ENCODE results near the gene PYM1. TPM values are rescaled to one million over a fixed set of nuclear protein-coding genes. Genes with fewer than 3 reads are reported as not detected.

PYM1 gene
- 10 to 100 TPM; 46.7 to 56.4 TPM for total RNA-seq

- ATAC-seq, result peak; percentile 52
- peak within 1 kb of the TSS; percentile 96 for H3K4me3 Mint-ChIP-seq
- CTCF ChIA-PET, result interaction anchor here (0.5 to 8.0 kb wide), 11 partner anchors 12 to 198 kb away, joined by 3 to 121 read pairs (median 5); partner anchors contain the start of genes CD63, DNAJC14, ORMDL2 and SARNP
- peak; percentile 93 for DNase-seq
- peaks cover 36% of the 10 kb centered on the region for H3K36me3 Mint-ChIP-seq
- H3K9me3 Mint-ChIP-seq (ENCODE audit: low read depth), result no peaks in the 10 kb centered on the region
- H3K4me1 Mint-ChIP-seq, result peaks cover 44% of the 10 kb centered on the region
- peak within 1 kb of the TSS; percentile 98 for H3K27ac Mint-ChIP-seq
- no peaks in the 10 kb centered on the region for H3K27me3 Mint-ChIP-seq
Observed at GRCh38 chr12:55927588-55928502, at the start of gene PYM1. Gene PYM1 (minus strand): TSS chr12:55927894. CDS start chr12:55927761, 133 bp downstream.

DNA sequence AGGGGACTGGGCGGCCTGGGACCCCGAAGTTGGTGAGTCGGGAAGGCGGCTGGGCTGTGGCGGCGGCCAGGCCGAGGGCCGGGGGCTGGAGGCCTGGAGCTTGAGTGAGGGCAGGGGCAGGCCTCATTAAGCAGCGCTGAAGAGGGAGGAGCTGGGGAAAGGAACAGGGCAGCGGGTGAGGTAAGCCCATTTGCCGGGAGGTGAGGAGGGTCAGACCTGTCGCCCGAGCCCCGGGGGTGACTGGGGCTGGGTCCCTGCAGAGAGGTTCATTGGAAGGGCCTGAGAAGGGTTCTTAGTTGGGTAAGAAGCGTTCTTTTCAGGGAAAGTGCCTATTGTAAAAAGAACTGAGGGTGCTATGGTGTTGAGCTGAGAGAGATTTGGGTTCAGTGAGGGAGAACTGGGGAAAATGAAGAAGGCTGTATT lies 46.6 kb upstream of the PYM1 start:
- H3K4me1 Mint-ChIP-seq, result peaks cover 26% of the 10 kb centered on the region
- DNase-seq, result peak; percentile 71

DNA sequence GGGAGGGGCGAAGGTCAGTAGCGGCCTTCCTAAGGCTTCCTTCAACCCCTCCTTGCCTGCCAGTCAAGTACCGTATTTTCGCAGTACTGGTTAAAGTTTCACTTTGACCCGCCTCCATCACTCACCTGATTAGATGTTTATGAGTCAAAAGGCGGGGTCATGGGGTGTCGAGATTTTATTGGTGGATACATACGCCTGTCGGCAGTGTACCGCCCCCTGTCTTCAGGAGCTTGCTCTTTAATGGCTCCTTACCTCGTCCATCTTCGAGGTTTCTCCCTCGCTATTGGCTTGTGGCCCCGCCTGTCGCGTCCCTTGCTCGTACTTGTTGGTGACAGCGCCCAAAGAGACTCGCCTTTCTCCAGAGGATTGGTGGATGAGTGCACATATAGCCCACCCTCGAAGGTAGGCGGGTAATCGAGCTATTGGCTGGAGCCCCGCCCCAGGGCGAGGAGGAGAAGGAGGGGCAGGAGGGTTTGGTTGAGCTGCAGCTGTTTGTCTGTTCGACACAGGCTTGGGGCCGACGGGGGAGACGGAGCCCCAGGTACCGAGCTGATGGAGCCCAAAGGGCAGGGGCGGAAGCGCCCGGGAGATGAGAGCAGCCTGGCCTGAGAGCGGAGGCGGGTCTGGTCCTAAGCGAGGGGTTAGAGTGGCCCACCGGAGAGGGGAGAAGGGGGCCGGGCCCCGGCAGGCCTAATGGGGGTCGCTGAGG lies 46.1 kb upstream of the PYM1 start, which contains the start of gene RAB5B:
RAB5B (plus strand) TSS at position 480 of the 709 bp plus-strand sequence. CDS start 12,883 bp downstream, outside the sequence.
- Mint-ChIP-seq H3K9me3 (ENCODE audit: low read depth) (no peaks in the 10 kb centered on the region), H3K27me3 (no peaks in the 10 kb centered on the region), H3K4me1 (peaks cover 29% of the 10 kb centered on the region), H3K27ac (no peak within 1 kb of the TSS), H3K4me3 (no peak within 1 kb of the TSS), H3K36me3 (peaks cover 25% of the 10 kb centered on the region)
- CTCF ChIA-PET, result interaction anchor here (0.7 to 3.1 kb wide), 23 partner anchors 9 to 235 kb away, joined by 3 to 25 read pairs (median 5); partner anchors contain the start of genes DGKA, ORMDL2, SARNP and SMARCC2
- DNase-seq (peak; percentile 100), ATAC-seq (peak; percentile 93)

More for the DNA sequence above, 46.6 kb upstream of the PYM1 start:
- CTCF ChIA-PET, result interaction anchor here (0.7 to 3.1 kb wide), 22 partner anchors 10 to 236 kb away, joined by 3 to 25 read pairs (median 5); partner anchors contain the start of genes DGKA, ORMDL2, SARNP and SMARCC2
- Mint-ChIP-seq H3K36me3 (peaks cover 24% of the 10 kb centered on the region), H3K4me3 (no peak overlapping the region), H3K27me3 (no peaks in the 10 kb centered on the region), H3K9me3 (ENCODE audit: low read depth) (no peaks in the 10 kb centered on the region), H3K27ac (no peak overlapping the region)
- ATAC-seq, result peak; percentile 24

GRCh38 chr12:55972911-55973598 lies 45.4 kb upstream of the PYM1 start:
- peaks cover 34% of the 10 kb centered on the region for H3K4me1 Mint-ChIP-seq
- H3K36me3 Mint-ChIP-seq, result peaks cover 28% of the 10 kb centered on the region
- no peaks in the 10 kb centered on the region for H3K27me3 Mint-ChIP-seq
- no peak overlapping the region for H3K27ac Mint-ChIP-seq
- H3K9me3 Mint-ChIP-seq (ENCODE audit: low read depth), result no peaks in the 10 kb centered on the region
- ATAC-seq (no peak), DNase-seq (peak; percentile 54)
- no peak overlapping the region for H3K4me3 Mint-ChIP-seq
- CTCF ChIA-PET, result interaction anchor here (0.7 to 3.1 kb wide), 17 partner anchors 11 to 235 kb away, joined by 3 to 25 read pairs (median 6); partner anchors contain the start of genes DGKA, ORMDL2, SARNP and SMARCC2

- CTCF ChIA-PET, result interaction anchor here (0.7 kb wide), 1 partner anchor 147 kb away, joined by 4 read pairs; no protein-coding TSS in a partner anchor
- Mint-ChIP-seq H3K9me3 (ENCODE audit: low read depth) (no peaks in the 10 kb centered on the region), H3K36me3 (peaks cover 29% of the 10 kb centered on the region), H3K27me3 (no peaks in the 10 kb centered on the region), H3K27ac (no peak overlapping the region), H3K4me3 (no peak overlapping the region), H3K4me1 (peaks cover 40% of the 10 kb centered on the region)
- DNase-seq (no peak), ATAC-seq (no peak)
Observed at GRCh38 chr12:55972456-55972855, 44.8 kb upstream of the PYM1 start.

GRCh38 chr12:55972042-55972441 lies 44.3 kb upstream of the PYM1 start:
- Mint-ChIP-seq H3K4me1 (peaks cover 41% of the 10 kb centered on the region), H3K27me3 (no peaks in the 10 kb centered on the region), H3K9me3 (ENCODE audit: low read depth) (no peaks in the 10 kb centered on the region), H3K27ac (peak overlapping the region; percentile 43), H3K36me3 (peaks cover 29% of the 10 kb centered on the region), H3K4me3 (no peak overlapping the region)
- no peak for DNase-seq
- CTCF ChIA-PET, result no interaction called here
- ATAC-seq, result no peak

DNA sequence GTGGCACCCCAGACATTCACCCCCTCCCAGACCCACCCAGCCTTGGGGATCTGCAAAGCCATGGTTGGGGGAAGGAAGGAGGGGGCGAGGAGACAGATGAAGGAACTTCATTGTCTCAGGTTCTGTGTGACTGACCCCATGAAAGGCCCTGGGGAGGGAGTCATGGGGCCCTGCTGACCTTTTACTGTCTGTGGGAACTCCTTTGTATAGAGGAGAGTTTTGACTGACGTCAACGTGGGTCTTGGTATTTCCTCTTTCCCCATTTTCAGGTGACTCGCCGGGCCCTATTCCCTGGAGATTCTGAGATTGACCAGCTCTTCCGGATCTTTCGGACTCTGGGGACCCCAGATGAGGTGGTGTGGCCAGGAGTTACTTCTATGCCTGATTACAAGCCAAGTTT lies 43.1 kb upstream of the PYM1 start:
- peak overlapping the region; percentile 44 for H3K27ac Mint-ChIP-seq
- CTCF ChIA-PET, result interaction anchor here (1.0 kb wide), 1 partner anchor 59 kb away, joined by 3 read pairs; no protein-coding TSS in a partner anchor
- H3K36me3 Mint-ChIP-seq, result peaks cover 27% of the 10 kb centered on the region

DNA sequence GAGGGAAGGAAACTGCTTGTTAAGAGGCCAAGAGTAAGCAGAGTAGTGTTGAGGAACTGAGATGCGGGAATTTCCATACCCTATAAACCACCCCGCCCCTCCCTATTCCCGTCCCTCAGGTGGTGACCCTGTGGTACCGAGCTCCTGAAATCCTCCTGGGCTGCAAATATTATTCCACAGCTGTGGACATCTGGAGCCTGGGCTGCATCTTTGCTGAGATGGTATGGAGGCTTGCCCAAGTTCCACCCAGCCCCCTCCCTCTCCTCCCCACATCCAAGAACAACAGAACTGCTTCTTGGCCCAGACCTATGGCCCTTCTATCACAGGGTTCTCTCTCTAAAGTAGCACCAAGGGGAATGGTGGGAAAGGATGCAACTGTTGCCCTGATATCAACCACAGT lies 41.7 kb upstream of the PYM1 start:
- Mint-ChIP-seq H3K4me3 (no peak overlapping the region), H3K4me1 (peaks cover 41% of the 10 kb centered on the region), H3K27ac (no peak overlapping the region), H3K9me3 (ENCODE audit: low read depth) (no peaks in the 10 kb centered on the region), H3K27me3 (no peaks in the 10 kb centered on the region), H3K36me3 (peaks cover 27% of the 10 kb centered on the region)
- DNase-seq (no peak), ATAC-seq (no peak)
- CTCF ChIA-PET, result no interaction called here

More for the DNA sequence above, 43.1 kb upstream of the PYM1 start:
- Mint-ChIP-seq H3K4me1 (peaks cover 41% of the 10 kb centered on the region), H3K4me3 (no peak overlapping the region), H3K27me3 (no peaks in the 10 kb centered on the region), H3K9me3 (ENCODE audit: low read depth) (no peaks in the 10 kb centered on the region)
- ATAC-seq (no peak), DNase-seq (no peak)

GRCh38 chr12:55966408-55967281 lies 39.0 kb upstream of the PYM1 start, which contains the start of gene CDK2:
Gene CDK2 (plus strand): TSS chr12:55966830. CDS start chr12:55967009, 179 bp downstream.
- Mint-ChIP-seq H3K4me3 (peak within 1 kb of the TSS; percentile 98), H3K27ac (peak within 1 kb of the TSS; percentile 83), H3K27me3 (no peaks in the 10 kb centered on the region), H3K4me1 (peaks cover 40% of the 10 kb centered on the region), H3K9me3 (ENCODE audit: low read depth) (no peaks in the 10 kb centered on the region), H3K36me3 (peaks cover 24% of the 10 kb centered on the region)
- CTCF ChIA-PET, result interaction anchor here (1.2 to 1.7 kb wide), 4 partner anchors 11 to 74 kb away, joined by 3 to 9 read pairs (median 4); no protein-coding TSS in a partner anchor
- peak; percentile 95 for DNase-seq
- ATAC-seq, result peak; percentile 97

DNA sequence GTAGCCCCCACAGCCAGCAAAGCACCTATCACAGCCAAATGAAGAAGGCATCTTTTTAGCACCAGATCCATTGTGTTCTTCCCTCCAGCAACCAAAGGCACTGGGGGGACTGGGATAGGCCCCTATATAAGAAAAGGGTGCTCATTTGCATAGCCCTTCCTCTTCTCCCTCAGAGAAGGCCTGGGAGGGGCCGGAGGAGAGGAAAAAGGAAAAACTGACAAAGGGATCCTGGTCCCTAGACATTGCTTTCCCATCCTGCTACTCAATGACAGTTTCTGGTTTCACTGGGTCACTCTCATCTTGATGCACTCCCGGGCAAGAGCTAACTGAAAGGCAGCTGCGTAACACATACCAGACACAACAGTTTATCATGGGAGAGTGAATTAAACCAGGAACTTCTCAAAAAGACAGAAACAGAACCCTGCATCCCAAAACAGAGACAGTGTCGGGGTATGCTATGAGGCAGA lies 38.3 kb upstream of the PYM1 start, which contains the start of gene PMEL:
PMEL (minus strand) TSS at position 102 of the 467 bp plus-strand sequence; CDS start at position 71, 31 bp downstream.
- Mint-ChIP-seq H3K9me3 (ENCODE audit: low read depth) (no peaks in the 10 kb centered on the region), H3K27ac (peak within 1 kb of the TSS; percentile 83), H3K4me3 (peak within 1 kb of the TSS; percentile 98), H3K27me3 (no peaks in the 10 kb centered on the region), H3K36me3 (peaks cover 18% of the 10 kb centered on the region), H3K4me1 (peaks cover 35% of the 10 kb centered on the region)
- CTCF ChIA-PET, result no interaction called here
- ATAC-seq (no peak), DNase-seq (no peak)

GRCh38 chr12:55965240-55965639 lies 37.5 kb upstream of the PYM1 start:
- CTCF ChIA-PET, result interaction anchor here (1.2 kb wide), 1 partner anchor 9 kb away, joined by 4 read pairs; the partner anchor contains the start of gene RAB5B
- H3K36me3 Mint-ChIP-seq, result peaks cover 15% of the 10 kb centered on the region
- H3K27ac Mint-ChIP-seq, result no peak overlapping the region
- no peaks in the 10 kb centered on the region for H3K9me3 Mint-ChIP-seq (ENCODE audit: low read depth)
- H3K4me3 Mint-ChIP-seq, result no peak overlapping the region
- H3K27me3 Mint-ChIP-seq, result no peaks in the 10 kb centered on the region
- ATAC-seq (no peak), DNase-seq (no peak)
- peaks cover 29% of the 10 kb centered on the region for H3K4me1 Mint-ChIP-seq

Data from activated CD8-positive, alpha-beta memory T cell treated with anti-CD3 and anti-CD28 coated beads, Interleukin-2, amount 10 ng/mL, durations not matched to agents 7 days and 5 days (primary cell).